ENCODE results near the gene ENDOD1.

Gene ENDOD1

DNA sequence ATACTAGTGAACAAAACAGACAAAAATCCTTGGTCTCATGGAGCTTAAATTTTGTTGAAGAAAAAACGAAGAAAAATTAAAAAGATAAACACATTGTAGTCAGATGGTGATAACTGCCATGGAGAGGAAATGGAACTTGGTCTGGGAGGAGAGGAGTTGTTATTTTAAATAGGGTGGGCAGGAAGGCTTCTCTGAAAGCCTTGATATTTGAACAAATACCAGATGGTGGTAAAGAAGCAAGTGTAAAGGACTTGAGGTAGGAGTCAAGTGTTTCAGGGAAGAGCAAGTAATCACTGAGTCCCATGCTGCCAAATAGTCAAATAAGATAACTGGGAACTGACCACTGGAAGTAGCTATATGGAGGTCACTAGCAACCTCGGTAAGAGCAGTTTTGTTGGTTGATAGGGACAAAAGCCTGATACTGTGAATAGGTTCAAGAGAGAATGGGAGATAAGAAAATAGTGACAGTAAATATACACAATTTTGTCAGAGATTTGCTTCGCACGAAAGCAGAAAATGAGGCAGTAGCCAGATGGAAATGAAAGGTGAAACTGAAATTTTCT lies 86.3 kb downstream of the ENDOD1 start:
- no peak for DNase-seq (ENCODE audit: low spot score)

Measured in cerebellar cortex (tissue), 1 donor.